SK-N-SH (cell line): ENCODE measurements around the gene PZP. TPM values are rescaled to one million over a fixed set of nuclear protein-coding genes. Genes with fewer than 3 reads are reported as not detected.

Experiments
- CTCF ChIA-PET: fragments of 300-600, 350-600 bp; formaldehyde crosslinking; extraction: SDS; loops from one replicate; lab custom pipeline; 2021; lab: Yijun Ruan, JAX
- POLR2A ChIA-PET: fragments of 350-600 bp; sonication (Branson Sonifier 250); formaldehyde crosslinking; extraction: SDS; loops from one replicate; lab custom pipeline; 2020; ENCODE audit warnings: antibody characterized with exemption, inconsistent platforms; lab: Yijun Ruan, JAX
- DNase-seq: peaks from one replicate; pipeline ENCODE4 v3.0.0; 2012
- H2AFZ ChIP-seq: fragments of 200-600 bp; sonication (generic); 2 replicates; pipeline ENCODE4 v1.8.1; 2016; ENCODE audit warnings: antibody characterized with exemption, mild to moderate bottlenecking, low read depth
- H3F3A ChIP-seq: fragments of 200-600 bp; sonication (generic); replicated peaks from 2 replicates; pipeline ENCODE3; 2016; ENCODE audit warnings: antibody characterized with exemption, mild to moderate bottlenecking; ENCODE audit not compliant: insufficient read depth
- H3K27ac ChIP-seq, 2 experiments: fragments of 200-500 bp in 1 of 2; fragments of 200-600 bp in 1 of 2; sonication (Bioruptor generic) in 1 of 2; sonication (generic), shearing (Covaris generic) in 1 of 2; 2 replicates each; pipeline versions ENCODE4 v1.5.1 to v1.6.1; 2014 to 2016; ENCODE audit warnings: low read depth in 2 of 2, inconsistent platforms in 1 of 2, low read length in 1 of 2, mild to moderate bottlenecking in 1 of 2, mixed read lengths in 1 of 2
- H3K27me3 ChIP-seq: fragments of 200-600 bp; sonication (generic), shearing (Covaris generic); 2 replicates; pipeline ENCODE4 v1.6.1; 2016; ENCODE audit warnings: mixed run types; ENCODE audit not compliant: insufficient read depth
- H3K36me3 ChIP-seq, 2 experiments: fragments of 200-500 bp in 1 of 2; fragments of 200-600 bp in 1 of 2; sonication (Bioruptor generic) in 1 of 2; sonication (generic) in 1 of 2; replicated peaks in 1 of 2; 2 replicates each; pipeline versions ENCODE3 to v1.5.1; 2014 to 2016; ENCODE audit warnings: low read length in 1 of 2, mild to moderate bottlenecking in 1 of 2; ENCODE audit not compliant: insufficient read depth in 2 of 2, control insufficient read depth in 1 of 2
- H3K4me1 ChIP-seq, 2 experiments: fragments of 200-500 bp in 1 of 2; fragments of 200-600 bp in 1 of 2; sonication (Bioruptor generic) in 1 of 2; sonication (generic), shearing (Covaris generic) in 1 of 2; 2 replicates each; pipeline versions ENCODE4 v1.5.1 to v1.6.1; 2014 to 2016; ENCODE audit warnings: low read depth in 1 of 2, low read length in 1 of 2, mixed run types in 1 of 2; ENCODE audit not compliant: insufficient read depth in 2 of 2, control insufficient read depth in 1 of 2
- H3K4me2 ChIP-seq: fragments of 200-600 bp; sonication (generic), shearing (Covaris generic); 2 replicates; pipeline ENCODE4 v1.6.1; 2017; ENCODE audit warnings: mixed run types
- H3K4me3 ChIP-seq, 2 experiments: fragments of 200-500 bp in 1 of 2; fragments of 200-600 bp in 1 of 2; sonication (Bioruptor generic) in 1 of 2; sonication (generic), shearing (Covaris generic) in 1 of 2; 2 replicates each; pipeline versions ENCODE4 v1.5.1 to v1.8.1; 2014 to 2016; ENCODE audit warnings: low read depth in 2 of 2, inconsistent platforms in 1 of 2, low read length in 1 of 2, mild to moderate bottlenecking in 1 of 2, mixed read lengths in 1 of 2, moderate library complexity in 1 of 2
- H3K79me2 ChIP-seq: fragments of 200-600 bp; sonication (generic); 2 replicates; pipeline ENCODE4 v1.8.1; 2017; ENCODE audit warnings: mild to moderate bottlenecking; ENCODE audit not compliant: insufficient read depth
- H3K9ac ChIP-seq: fragments of 200-600 bp; sonication (generic); 2 replicates; pipeline ENCODE4 v1.6.1; 2017; ENCODE audit warnings: mixed run types
- H3K9me2 ChIP-seq: fragments of 200-600 bp; sonication (generic); 2 replicates; pipeline ENCODE4 v1.6.1; 2017; ENCODE audit warnings: mixed run types
- H3K9me3 ChIP-seq: fragments of 200-600 bp; sonication (generic); 2 replicates; pipeline ENCODE4 v1.6.1; 2017; ENCODE audit warnings: mixed run types, mild to moderate bottlenecking, moderate library complexity
- H4K20me1 ChIP-seq: fragments of 200-600 bp; sonication (generic); 2 replicates; pipeline ENCODE4 v1.6.1; 2017; ENCODE audit warnings: mild to moderate bottlenecking, mixed run types; ENCODE audit not compliant: insufficient read depth
- CHD2 ChIP-seq: fragments of 150-350 bp; IDR thresholded peaks from 2 replicates; pipeline ENCODE4 v1.6.1; 2018; ENCODE audit warnings: low read length; ENCODE audit not compliant: partially characterized antibody
- EP300 ChIP-seq, 2 experiments: IDR thresholded peaks; 2 replicates each; pipeline versions ENCODE4 v1.4.0 to v1.6.1; 2012; ENCODE audit warnings: borderline replicate concordance in 1 of 2, low read depth in 1 of 2, low read length in 1 of 2
- EZH2phosphoT487 ChIP-seq: fragments of 200-600 bp; sonication (generic); IDR thresholded peaks from 2 replicates; pipeline ENCODE4 v1.6.1; 2017; ENCODE audit warnings: low read depth, mixed run types, mild to moderate bottlenecking, antibody characterized with exemption, moderate library complexity, borderline replicate concordance
- FOXJ3 ChIP-seq: sonication (generic); formaldehyde crosslinking; IDR thresholded peaks from 2 replicates; pipeline ENCODE4 v1.5.1; 2020; ENCODE audit warnings: mild to moderate bottlenecking, missing genetic modification reagents
- GATA2 ChIP-seq: sonication (generic); formaldehyde crosslinking; IDR thresholded peaks from 2 replicates; pipeline ENCODE4 v1.5.0; 2020; ENCODE audit warnings: mild to moderate bottlenecking, missing genetic modification reagents
- JUND ChIP-seq: IDR thresholded peaks from 2 replicates; pipeline ENCODE4 v1.4.0; 2012
- MXI1 ChIP-seq: IDR thresholded peaks from 2 replicates; pipeline ENCODE4 v1.6.1; 2012; ENCODE audit warnings: mild to moderate bottlenecking, low read depth, low read length, improper control_type of control experiment
- RCOR1 ChIP-seq: fragments of 150-350 bp; IDR thresholded peaks from 2 replicates; pipeline ENCODE4 v1.6.1; 2017; ENCODE audit warnings: antibody characterized with exemption, low read length
- REST ChIP-seq: IDR thresholded peaks from 2 replicates; pipeline ENCODE4 v1.6.1; 2012; ENCODE audit warnings: mild to moderate bottlenecking, low read depth, low read length, moderate library complexity
- RXRA ChIP-seq: IDR thresholded peaks from 2 replicates; pipeline ENCODE4 v1.4.0; 2012; ENCODE audit warnings: low read depth, mild to moderate bottlenecking, borderline replicate concordance
- SIN3A ChIP-seq: IDR thresholded peaks from 2 replicates; pipeline ENCODE4 v1.6.1; 2012; ENCODE audit warnings: low read depth, mild to moderate bottlenecking, low read length, moderate library complexity, borderline replicate concordance
- SMC3 ChIP-seq: IDR thresholded peaks from 2 replicates; pipeline ENCODE4 v1.6.1; 2012; ENCODE audit warnings: low read depth, low read length, improper control_type of control experiment
- TCF12 ChIP-seq: IDR thresholded peaks from 2 replicates; pipeline ENCODE4 v1.4.0; 2012
- TEAD4 ChIP-seq: IDR thresholded peaks from 2 replicates; pipeline ENCODE4 v1.4.0; 2012; ENCODE audit warnings: mild to moderate bottlenecking, borderline replicate concordance; ENCODE audit not compliant: insufficient read depth
- USF1 ChIP-seq: IDR thresholded peaks from 2 replicates; pipeline ENCODE4 v1.4.0; 2012; ENCODE audit warnings: low read depth, borderline replicate concordance
- WGBS: methylation state at CpG from one replicate; pipeline ENCODE4 v1.1.6; 2017; ENCODE audit warnings: low lambda C conversion rate; 5-methylcytosine and 5-hydroxymethylcytosine counted together
- polyA plus RNA-seq, 3 experiments: library from polyadenylated mRNA; depleted of rRNA; stranded (reverse); fragments of >200 nt; gene quantifications; 2 replicates each; pipeline ENCODE4 v1.2.3, GENCODE V29; 2012
- TF ChIP-seq, protein P1 (sequence below): fragments of 150-350 bp; IDR thresholded peaks from 2 replicates; pipeline ENCODE4 v1.6.1; 2016; ENCODE audit warnings: mild to moderate bottlenecking, low read depth, low read length
- TF ChIP-seq, protein P2 (sequence below): fragments of 200-600 bp; sonication (generic); IDR thresholded peaks from 2 replicates; pipeline ENCODE4 v1.6.1; 2017; ENCODE audit warnings: antibody characterized with exemption, mild to moderate bottlenecking, moderate library complexity

Gene PZP
- polyA plus RNA-seq, 1 of the 3 experiments (the other 2 are of a cell fraction) = not detected

GRCh38 chr12:9255837-9256236 is 47.6 kb upstream of the PZP start:
- POLR2A ChIA-PET = no interaction called here
- no peak overlapping the region for H3K4me3 ChIP-seq
- DNase-seq = no peak
- CTCF ChIA-PET = interaction anchor here (2.0 kb wide), 1 partner anchor 15 kb away, joined by 6 read pairs; no protein-coding TSS in a partner anchor
- H3K27ac ChIP-seq = no peak overlapping the region; a peak in 2 of 4 replicates
- no peaks in the 10 kb centered on the region for H3K9me3 ChIP-seq
- H4K20me1 ChIP-seq = no peaks in the 10 kb centered on the region
- no peak overlapping the region for H2AFZ ChIP-seq
- H3K27me3 ChIP-seq = 0 out of 2 replicates have a peak, but pooled peaks cover 5% of the 10 kb centered on the region
- no peaks in the 10 kb centered on the region for H3K79me2 ChIP-seq
- no peaks in the 10 kb centered on the region for H3K36me3 ChIP-seq
- H3K4me2 ChIP-seq = no peak overlapping the region
- H3K4me1 ChIP-seq = peaks cover 0 to 6% of the 10 kb centered on the region in 2 experiments; a peak in 1 of 4 replicates
- no peaks in the 10 kb centered on the region for H3F3A ChIP-seq
- no peaks in the 10 kb centered on the region for H3K9me2 ChIP-seq
- WGBS = 14% methylated on average over 2 of the region's 2 CpGs
- TF ChIP-seq GATA2 = peak; percentile 78
- TF ChIP-seq, protein P1, sequence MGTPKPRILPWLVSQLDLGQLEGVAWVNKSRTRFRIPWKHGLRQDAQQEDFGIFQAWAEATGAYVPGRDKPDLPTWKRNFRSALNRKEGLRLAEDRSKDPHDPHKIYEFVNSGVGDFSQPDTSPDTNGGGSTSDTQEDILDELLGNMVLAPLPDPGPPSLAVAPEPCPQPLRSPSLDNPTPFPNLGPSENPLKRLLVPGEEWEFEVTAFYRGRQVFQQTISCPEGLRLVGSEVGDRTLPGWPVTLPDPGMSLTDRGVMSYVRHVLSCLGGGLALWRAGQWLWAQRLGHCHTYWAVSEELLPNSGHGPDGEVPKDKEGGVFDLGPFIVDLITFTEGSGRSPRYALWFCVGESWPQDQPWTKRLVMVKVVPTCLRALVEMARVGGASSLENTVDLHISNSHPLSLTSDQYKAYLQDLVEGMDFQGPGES = no peak
- no peak overlapping the region for H3K9ac ChIP-seq

- H4K20me1 ChIP-seq = no peaks in the 10 kb centered on the region
- no peak overlapping the region for H3K4me2 ChIP-seq
- ChIA-PET POLR2A (no interaction called here), CTCF (no interaction called here)
- WGBS = 28% methylated on average over 5 of the region's 5 CpGs
- H3K27me3 ChIP-seq = no peaks in the 10 kb centered on the region
- H3K9ac ChIP-seq = no peak overlapping the region
- no peaks in the 10 kb centered on the region for H3K9me2 ChIP-seq
- no peaks in the 10 kb centered on the region for H3K9me3 ChIP-seq
- H2AFZ ChIP-seq = no peak overlapping the region
- no peak overlapping the region for H3K4me3 ChIP-seq
- no peaks in the 10 kb centered on the region for H3F3A ChIP-seq
- H3K4me1 ChIP-seq = peaks cover 0 to 6% of the 10 kb centered on the region in 2 experiments; a peak in 1 of 4 replicates
- H3K36me3 ChIP-seq = no peaks in the 10 kb centered on the region
- H3K27ac ChIP-seq = no peak overlapping the region
- no peak for DNase-seq
- H3K79me2 ChIP-seq = no peaks in the 10 kb centered on the region
- TF ChIP-seq, protein P2, sequence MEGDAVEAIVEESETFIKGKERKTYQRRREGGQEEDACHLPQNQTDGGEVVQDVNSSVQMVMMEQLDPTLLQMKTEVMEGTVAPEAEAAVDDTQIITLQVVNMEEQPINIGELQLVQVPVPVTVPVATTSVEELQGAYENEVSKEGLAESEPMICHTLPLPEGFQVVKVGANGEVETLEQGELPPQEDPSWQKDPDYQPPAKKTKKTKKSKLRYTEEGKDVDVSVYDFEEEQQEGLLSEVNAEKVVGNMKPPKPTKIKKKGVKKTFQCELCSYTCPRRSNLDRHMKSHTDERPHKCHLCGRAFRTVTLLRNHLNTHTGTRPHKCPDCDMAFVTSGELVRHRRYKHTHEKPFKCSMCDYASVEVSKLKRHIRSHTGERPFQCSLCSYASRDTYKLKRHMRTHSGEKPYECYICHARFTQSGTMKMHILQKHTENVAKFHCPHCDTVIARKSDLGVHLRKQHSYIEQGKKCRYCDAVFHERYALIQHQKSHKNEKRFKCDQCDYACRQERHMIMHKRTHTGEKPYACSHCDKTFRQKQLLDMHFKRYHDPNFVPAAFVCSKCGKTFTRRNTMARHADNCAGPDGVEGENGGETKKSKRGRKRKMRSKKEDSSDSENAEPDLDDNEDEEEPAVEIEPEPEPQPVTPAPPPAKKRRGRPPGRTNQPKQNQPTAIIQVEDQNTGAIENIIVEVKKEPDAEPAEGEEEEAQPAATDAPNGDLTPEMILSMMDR = no peak
- TF ChIP-seq JUND (no peak), EZH2phosphoT487 (no peak), FOXJ3 (no peak), RCOR1 (no peak), CHD2 (no peak), RXRA (no peak), GATA2 (no peak), SIN3A (no peak), USF1 (no peak), EP300 (IDR thresholded peaks at IDR 0.05; ENCODE audit: borderline replicate concordance in 1 of 2, low read depth in 1 of 2, low read length in 1 of 2) (no peak), TEAD4 (no peak), SMC3 (no peak), TCF12 (no peak), REST (no peak), MXI1 (no peak)
- TF ChIP-seq, protein P1 = no peak
These were observed 45.3 kb upstream of the PZP start for GRCh38 chr12:9253464-9253863.
